ENCODE data around the gene JAKMIP1.

DNA sequence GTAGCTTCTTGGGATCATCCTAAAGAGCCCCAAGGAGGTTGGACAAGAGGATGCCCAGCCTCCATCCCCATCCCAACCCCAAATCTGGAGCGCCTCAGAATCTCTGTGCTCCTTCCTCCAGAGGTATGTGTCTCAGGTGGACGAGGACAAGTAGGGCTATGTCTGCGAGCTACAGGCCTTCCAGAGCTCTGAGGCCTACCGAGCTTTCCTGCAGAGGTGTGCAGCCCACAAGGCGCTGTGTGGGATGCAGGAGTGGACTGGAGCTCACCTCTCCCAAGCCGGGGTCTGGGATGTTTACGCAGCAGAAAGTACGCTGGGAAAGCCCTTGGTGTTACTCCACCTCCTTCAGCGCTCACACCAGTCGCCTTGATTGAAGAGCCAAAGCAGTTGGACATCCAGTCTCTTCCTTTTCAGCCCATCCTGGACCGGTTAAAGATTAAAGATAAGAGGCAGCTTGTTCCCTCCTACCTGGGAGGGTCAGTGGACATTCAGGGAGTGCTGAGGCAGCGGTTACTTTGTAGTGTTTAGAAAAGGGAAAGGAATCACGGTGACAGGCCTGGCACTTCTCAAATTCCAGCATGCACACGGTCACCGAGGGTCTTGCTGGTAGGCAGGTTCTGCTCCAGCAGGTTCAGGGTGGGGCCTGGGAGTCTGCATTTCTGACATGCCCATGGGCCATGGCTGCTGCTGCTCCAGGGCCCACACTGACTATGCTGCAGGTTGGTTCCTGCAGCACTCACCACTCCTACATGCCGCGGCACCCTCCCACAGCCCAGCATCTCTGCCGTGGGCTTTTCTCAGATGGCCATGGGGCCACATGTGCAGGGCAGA is 29.5 kb upstream of the JAKMIP1 start:
- TF ChIP-seq EZH2phosphoT487 (IDR thresholded peaks at IDR 0.05; ENCODE audit: insufficient read depth, low read depth) (no peak), EZH2 (IDR thresholded peaks at IDR 0.05; ENCODE audit: insufficient read depth, poor library complexity, severe bottlenecking) (no peak)

Data from GM23248 (cell line).